Fibroblast of peridontal ligament (primary cell): ENCODE data around the gene MUC4.
A peak's percentile ranks its signal among the peaks of the same experiment; 100 is the strongest.
"Not testable (repeated sequence)": the region's sequence is repeated elsewhere in the genome, so short reads cannot be mapped to it uniquely, and the experiment has no call there.

Source experiments
- DNase-seq: peaks from one replicate; pipeline ENCODE4 v3.0.0-alpha.2; 2010; ENCODE audit errors: extremely low read depth

MUC4 gene

GRCh38 chr3:195715583-195716266, 96.0 kb downstream of the MUC4 start:
- no peak for DNase-seq

- no peak for DNase-seq
These were observed 96.6 kb downstream of the MUC4 start for GRCh38 chr3:195715134-195715533.

- no peak for DNase-seq
These were observed 97.2 kb downstream of the MUC4 start for GRCh38 chr3:195714380-195715011.

DNA sequence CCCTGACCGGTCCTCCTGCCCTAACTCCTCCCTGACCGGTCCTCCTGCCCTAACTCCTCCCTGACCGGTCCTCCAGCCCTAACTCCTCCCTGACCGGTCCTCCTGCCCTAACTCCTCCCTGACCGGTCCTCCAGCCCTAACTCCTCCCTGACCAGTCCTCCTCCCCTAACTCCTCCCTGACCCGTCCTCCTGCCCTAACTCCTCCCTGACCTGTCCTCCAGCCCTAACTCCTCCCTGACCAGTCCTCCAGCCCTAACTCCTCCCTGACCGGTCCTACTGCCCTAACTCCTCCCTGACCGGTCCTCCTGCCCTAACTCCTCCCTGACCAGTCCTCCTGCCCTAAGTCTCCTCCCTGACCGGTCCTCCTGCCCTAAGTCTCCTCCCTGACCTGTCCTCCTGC, 98.6 kb downstream of the MUC4 start:
- not testable (repeated sequence) for DNase-seq

- DNase-seq: not testable (repeated sequence)
These were observed 99.2 kb downstream of the MUC4 start for GRCh38 chr3:195712535-195712910.

DNA sequence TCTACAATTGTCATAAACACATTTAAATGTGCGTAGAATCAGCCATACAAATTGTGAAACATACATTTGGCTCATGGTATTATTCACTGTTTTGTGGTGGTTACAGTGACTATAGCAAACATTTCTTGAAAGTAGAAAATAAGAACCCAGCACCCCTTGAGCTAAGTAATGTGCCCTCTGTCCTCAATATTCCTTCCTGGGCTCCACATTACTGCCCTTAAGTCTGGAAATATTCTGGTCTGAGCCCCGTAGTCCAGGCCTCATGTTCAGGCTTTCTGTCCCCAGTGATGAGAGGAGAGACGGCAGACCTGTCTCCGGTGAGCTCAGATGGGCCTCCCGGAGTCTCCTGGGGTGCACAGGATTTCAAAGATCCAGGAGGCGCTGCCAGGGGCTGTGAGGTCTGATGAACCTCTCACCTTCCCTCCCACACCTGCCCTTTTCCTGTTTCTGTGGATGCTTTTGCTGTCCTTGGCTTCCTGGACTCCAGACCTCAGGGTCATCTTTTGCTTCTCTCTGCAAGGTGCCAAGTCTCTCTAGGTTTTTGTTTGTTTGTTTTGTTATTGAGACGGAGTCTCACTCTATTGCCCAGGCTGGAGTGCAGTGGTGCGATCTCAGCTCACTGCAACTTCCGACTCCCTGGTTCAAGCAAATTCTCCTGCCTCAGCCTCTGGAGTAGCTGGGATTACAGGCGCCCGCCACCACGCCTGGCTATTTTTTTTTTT, 99.8 kb downstream of the MUC4 start:
- DNase-seq: no peak

- not testable (repeated sequence) for DNase-seq
These were observed 100.5 kb downstream of the MUC4 start for GRCh38 chr3:195711091-195711812.

GRCh38 chr3:195710126-195710905, 101.4 kb downstream of the MUC4 start:
- DNase-seq: not testable (repeated sequence)

- no peak for DNase-seq
These were observed 102.0 kb downstream of the MUC4 start for GRCh38 chr3:195709676-195710085.

DNA sequence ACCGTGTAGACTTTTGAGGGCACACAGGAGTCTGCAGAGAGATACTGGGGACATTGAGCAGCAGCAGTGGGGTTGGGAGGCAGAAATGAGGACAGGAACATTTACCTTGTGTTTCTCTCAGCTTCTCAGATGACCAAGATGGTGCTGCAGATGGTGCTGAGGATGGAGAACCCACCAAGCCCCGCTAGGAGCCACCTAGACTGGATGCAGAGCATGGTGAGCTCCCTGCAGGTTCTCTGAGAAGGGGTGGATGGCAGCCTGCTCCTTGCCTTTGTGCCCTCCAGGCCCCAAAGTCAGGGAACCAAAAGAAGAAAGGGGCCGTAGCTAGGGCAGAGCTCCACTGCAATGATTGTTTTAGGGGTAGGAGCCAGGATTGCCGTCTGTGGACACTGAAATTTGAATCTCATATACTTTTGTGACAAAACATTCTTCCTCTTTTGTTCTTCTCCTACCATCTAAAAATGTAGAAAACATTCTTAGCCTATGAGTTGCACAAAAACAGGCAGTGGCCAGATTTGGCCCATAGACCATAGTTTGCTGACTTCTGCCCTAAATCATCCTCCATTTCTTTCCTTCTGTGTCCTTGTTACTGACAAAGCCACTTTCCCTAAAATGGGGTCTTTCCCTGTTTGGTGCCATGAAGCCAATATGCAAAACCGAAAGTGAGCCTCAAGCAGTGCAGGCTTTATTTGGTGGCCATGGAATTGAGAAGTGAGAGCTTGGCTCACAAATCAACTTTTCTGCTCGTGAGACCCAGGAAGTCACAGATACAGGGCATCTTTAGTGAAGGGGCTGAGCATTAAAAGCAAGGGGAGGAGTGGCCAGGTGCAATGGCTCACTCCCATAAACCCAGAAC, 102.9 kb downstream of the MUC4 start:
- peak; percentile 29 for DNase-seq

DNA sequence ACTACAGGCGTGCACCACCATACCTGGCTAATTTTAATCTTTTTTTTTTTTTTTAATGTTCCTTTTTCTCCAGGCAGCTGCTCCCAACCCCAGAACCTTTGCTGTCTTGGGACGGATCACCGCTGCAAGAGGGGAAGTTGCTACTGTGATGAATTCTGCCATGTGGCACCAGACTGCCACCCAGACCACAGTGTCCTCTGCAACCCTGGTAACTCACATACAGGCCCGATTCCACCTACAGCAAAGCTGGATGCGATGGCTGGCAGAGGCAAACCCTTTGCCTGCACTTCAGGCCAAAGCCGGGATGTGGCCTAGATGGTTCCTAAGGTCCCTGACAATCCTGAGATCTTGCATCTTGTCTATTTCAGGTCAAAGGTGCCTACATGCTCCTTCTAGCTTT, 103.7 kb downstream of the MUC4 start:
- no peak for DNase-seq

DNA sequence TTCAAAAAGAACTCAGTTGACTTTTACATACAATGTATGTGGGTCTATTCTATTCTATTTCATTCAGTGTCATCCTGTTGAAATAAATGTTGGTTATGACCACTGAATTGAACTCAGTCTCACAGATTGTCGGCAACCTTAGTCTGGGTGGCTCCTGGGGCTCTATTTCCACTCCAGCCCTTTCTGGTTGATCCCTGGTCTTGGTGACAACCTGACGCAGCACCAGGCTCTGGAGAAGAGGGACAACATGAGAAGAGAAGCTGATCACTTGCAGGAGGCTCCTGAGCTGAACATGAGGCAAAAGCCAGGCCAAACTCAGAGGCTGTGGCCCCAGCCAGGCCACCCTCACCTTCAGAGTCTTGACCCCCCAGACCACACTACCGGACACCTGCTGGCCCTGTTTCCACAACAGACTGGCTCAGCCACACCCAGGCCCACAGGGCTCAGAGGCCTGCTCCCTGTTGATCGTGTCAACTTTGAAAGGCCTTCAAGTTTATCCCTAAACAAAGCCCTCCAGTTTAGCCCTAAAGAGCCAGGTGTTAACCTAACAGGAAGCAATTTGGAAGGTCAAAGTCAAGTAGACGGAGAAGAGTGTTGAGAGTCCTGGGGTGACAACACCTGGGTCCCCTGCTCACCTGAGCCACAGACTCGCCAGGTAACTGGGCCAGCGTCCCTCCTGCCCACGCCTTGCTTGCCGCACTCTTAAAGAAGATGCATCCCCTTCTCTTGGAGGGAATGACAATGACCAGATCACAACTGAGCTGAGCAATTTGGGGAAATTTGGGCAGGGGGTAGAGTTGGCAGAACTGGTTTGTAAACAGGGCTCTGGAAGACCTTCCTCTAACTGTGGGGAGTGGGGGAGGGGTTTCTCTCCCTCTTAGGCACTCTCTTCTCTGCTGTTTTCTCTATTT, 106.4 kb downstream of the MUC4 start:
- no peak for DNase-seq

DNA sequence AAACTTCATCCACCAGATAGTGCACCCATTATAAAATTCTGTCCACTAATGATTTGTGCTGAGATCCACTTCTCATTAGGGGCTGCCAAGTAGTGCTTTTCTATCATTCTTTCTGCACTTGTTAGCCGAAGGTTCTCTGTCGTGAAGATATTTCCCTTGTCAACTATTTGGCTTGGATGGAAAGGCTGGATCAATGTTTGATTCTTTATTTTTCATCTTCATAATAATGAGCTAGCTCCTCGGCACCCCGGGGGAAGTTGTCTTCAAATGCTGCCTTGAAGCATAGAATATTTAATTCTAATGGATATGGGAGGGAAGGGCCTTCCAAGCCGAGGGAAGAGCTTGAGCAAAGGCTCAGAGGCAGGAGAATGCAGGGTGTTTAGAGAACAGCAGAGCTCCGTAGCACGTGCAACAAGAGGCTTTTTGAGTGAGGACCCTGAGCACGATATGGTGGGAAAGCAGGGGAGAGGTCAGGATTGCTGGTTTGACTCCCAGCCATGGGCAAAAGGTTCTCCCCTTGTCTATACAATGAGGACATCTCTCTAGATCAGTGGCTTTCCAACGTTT, 107.2 kb downstream of the MUC4 start:
- DNase-seq: no peak

GRCh38 chr3:195703776-195704175, 108.0 kb downstream of the MUC4 start:
- no peak for DNase-seq

- no peak for DNase-seq
These were observed 110.5 kb downstream of the MUC4 start for GRCh38 chr3:195701042-195701915.

GRCh38 chr3:195700319-195700718, 111.4 kb downstream of the MUC4 start:
- no peak for DNase-seq

DNA sequence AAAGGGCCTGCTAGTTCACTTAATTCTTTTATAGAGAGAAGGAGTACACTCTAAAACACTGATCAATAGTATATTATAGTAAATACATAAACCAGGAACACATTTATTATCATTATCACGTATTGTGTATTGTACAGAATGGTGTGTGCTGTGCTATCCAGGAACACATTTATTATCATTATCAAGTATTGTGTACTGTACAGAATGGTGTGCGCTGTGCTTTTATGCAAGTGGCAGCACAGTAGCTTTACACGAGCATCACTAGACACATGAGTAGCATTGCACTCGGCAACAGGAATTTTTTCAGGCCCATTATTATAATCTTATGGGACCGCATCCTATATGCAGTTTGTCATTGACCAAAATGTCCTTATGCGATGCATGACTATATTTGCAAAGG, 111.9 kb downstream of the MUC4 start:
- DNase-seq: no peak

GRCh38 chr3:195699388-195699771, 112.3 kb downstream of the MUC4 start:
- DNase-seq: no peak
